MCF 10A (cell line): ENCODE measurements around the gene TFCP2. TPM values are rescaled to one million over a fixed set of nuclear protein-coding genes. Genes with fewer than 3 reads are reported as not detected.

Experiments
- BruUV-seq: library from RNA; stranded (reverse); fragments of 400-500 nt; replicated peaks from 2 replicates; lab custom pipeline; 2021; lab: Mats Ljungman, UMichigan
- CTCF ChIA-PET: fragments of 300-600 bp; sonication (Branson Sonifier 250); formaldehyde crosslinking; extraction: SDS; loops from one replicate; lab custom pipeline; 2021; ENCODE audit warnings: antibody characterized with exemption, inconsistent platforms; lab: Yijun Ruan, JAX
- POLR2A ChIA-PET: fragments of 300-600, 350-650 bp; sonication (Branson Sonifier 250); formaldehyde crosslinking; extraction: SDS; loops from one replicate; lab custom pipeline; 2020; ENCODE audit warnings: antibody characterized with exemption, inconsistent platforms; lab: Yijun Ruan, JAX
- DNase-seq: peaks from one replicate; pipeline ENCODE4 v3.0.0-alpha.2; 2018; ENCODE audit not compliant: unreplicated experiment
- H3K27ac Mint-ChIP-seq: one replicate; pipeline ENCODE4 v1.8.0; 2022; ENCODE audit warnings: mild to moderate bottlenecking, low read depth, mixed read lengths; ENCODE audit not compliant: unreplicated experiment
- H3K27me3 Mint-ChIP-seq: one replicate; pipeline ENCODE4 v1.8.0; 2022; ENCODE audit warnings: mixed read lengths; ENCODE audit not compliant: insufficient read depth, unreplicated experiment
- H3K36me3 Mint-ChIP-seq: one replicate; pipeline ENCODE4 v1.8.0; 2022; ENCODE audit warnings: mild to moderate bottlenecking, moderate library complexity, mixed read lengths; ENCODE audit not compliant: insufficient read depth, unreplicated experiment
- H3K4me1 Mint-ChIP-seq: one replicate; pipeline ENCODE4 v1.8.0; 2022; ENCODE audit warnings: mixed read lengths; ENCODE audit not compliant: insufficient read depth, unreplicated experiment
- H3K4me3 Mint-ChIP-seq: one replicate; pipeline ENCODE4 v1.8.0; 2022; ENCODE audit warnings: mild to moderate bottlenecking, moderate library complexity, mixed read lengths; ENCODE audit not compliant: unreplicated experiment
- H3K9me3 Mint-ChIP-seq: one replicate; pipeline ENCODE4 v1.8.0; 2022; ENCODE audit warnings: mixed read lengths; ENCODE audit not compliant: unreplicated experiment
- intact Hi-C: fragments of 100-400 bp; cut with micrococcal nuclease; formaldehyde crosslinking; loops from 2 replicates; pipeline ENCODE4 v1.14.1; 2022
- total RNA-seq: library from RNA; stranded (reverse); gene quantifications from 2 replicates; pipeline ENCODE4 v1.2.3, GENCODE V29; 2022
- TF ChIP-seq, protein P1 (sequence below): fragments of 200-600 bp; IDR thresholded peaks from one replicate; pipeline ENCODE4 v1.8.0; 2022; ENCODE audit warnings: antibody characterized with exemption, mild to moderate bottlenecking; ENCODE audit not compliant: unreplicated experiment

TFCP2 gene
- total RNA-seq, 1 experiment from 2014 or later: 34.9 TPM

DNA sequence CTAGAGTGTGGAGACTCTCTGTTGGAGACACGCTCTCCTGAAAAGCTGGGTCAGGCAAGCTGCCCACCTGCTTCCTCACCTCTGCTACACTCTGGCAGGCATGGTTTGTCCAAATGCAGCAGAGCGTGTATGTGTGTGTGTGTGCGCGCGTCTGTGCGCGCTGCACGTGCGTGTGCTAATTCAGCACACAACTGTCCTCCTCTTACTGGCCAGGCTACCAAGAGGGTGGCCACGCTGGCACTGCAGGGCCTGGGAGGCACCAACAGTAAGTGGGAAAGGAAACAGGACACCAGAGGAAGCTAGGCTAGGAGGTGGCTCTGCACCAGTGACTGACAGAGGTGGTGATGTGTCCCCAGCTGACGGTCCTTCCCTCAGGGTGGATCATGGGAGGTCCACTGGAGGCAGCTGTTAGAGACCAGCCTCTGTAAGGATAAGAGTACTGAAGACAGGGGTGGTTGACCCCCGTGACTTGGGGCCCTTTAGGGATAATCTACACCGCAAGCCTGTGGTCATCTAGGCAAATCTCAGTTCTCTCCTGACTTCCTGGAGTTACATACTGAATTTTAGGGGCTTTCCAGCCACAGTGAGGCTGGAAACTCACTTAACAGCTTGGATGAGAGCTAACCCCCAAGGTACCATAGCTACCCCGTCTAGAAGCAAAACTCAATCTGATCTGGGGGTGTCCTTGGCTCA is 15.6 kb upstream of the TFCP2 start:
- intact Hi-C loops: no loop called here
- ChIA-PET POLR2A (interaction anchor here (1.4 kb wide), 1 partner anchor 11 kb away, joined by 4 read pairs; no protein-coding TSS in a partner anchor), CTCF (interaction anchor here (0.6 kb wide), 1 partner anchor 81 kb away, joined by 3 read pairs; no protein-coding TSS in a partner anchor)
- Mint-ChIP-seq H3K27me3 (no peaks in the 10 kb centered on the region), H3K27ac (no peak overlapping the region), H3K9me3 (no peaks in the 10 kb centered on the region), H3K36me3 (no peaks in the 10 kb centered on the region), H3K4me3 (no peak overlapping the region), H3K4me1 (peaks cover 5% of the 10 kb centered on the region)
- TF ChIP-seq, protein P1, sequence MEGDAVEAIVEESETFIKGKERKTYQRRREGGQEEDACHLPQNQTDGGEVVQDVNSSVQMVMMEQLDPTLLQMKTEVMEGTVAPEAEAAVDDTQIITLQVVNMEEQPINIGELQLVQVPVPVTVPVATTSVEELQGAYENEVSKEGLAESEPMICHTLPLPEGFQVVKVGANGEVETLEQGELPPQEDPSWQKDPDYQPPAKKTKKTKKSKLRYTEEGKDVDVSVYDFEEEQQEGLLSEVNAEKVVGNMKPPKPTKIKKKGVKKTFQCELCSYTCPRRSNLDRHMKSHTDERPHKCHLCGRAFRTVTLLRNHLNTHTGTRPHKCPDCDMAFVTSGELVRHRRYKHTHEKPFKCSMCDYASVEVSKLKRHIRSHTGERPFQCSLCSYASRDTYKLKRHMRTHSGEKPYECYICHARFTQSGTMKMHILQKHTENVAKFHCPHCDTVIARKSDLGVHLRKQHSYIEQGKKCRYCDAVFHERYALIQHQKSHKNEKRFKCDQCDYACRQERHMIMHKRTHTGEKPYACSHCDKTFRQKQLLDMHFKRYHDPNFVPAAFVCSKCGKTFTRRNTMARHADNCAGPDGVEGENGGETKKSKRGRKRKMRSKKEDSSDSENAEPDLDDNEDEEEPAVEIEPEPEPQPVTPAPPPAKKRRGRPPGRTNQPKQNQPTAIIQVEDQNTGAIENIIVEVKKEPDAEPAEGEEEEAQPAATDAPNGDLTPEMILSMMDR: no peak
- DNase-seq: no peak
- no TSS peak for BruUV-seq

DNA sequence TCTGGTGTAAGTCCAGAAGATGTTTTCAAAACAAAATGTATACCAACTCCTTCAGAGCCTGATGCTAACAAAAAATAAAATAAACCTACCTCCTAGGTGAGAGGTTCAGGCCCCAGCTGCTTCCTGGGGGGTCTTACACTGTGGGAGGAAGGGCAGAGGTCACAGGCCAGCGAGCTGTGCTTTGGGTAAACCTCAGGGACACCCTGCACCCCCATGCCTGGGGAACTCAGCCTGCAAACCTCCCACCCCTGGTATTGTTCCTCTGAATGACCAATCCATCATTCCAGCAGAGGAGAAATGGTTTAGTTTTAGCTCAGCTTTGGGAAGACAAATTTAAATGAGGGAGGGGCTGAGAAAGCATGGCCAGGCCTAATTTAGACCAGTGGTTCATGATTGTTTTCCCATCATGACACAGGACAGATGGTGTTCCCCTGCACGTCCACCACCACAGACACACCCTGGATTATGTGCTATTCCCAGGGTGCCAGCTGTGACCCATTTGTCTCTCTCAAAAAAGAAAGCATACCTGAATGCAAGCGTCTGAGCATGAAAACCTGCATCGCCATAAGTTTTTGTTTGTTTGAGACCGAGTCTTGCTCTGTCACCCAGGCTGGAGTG is 14.5 kb upstream of the TFCP2 start:
- H3K4me1 Mint-ChIP-seq: peaks cover 6% of the 10 kb centered on the region
- intact Hi-C loops: no loop called here
- H3K27ac Mint-ChIP-seq: no peak overlapping the region
- H3K4me3 Mint-ChIP-seq: no peak overlapping the region
- POLR2A ChIA-PET: interaction anchor here (0.6 to 1.4 kb wide), 4 partner anchors 10 to 159 kb away, joined by 3 to 4 read pairs (median 3); no protein-coding TSS in a partner anchor
- TF ChIP-seq, protein P1: no peak
- no peaks in the 10 kb centered on the region for H3K9me3 Mint-ChIP-seq
- no peak for DNase-seq
- BruUV-seq: no TSS peak
- H3K36me3 Mint-ChIP-seq: no peaks in the 10 kb centered on the region
- H3K27me3 Mint-ChIP-seq: no peaks in the 10 kb centered on the region
- CTCF ChIA-PET: no interaction called here

DNA sequence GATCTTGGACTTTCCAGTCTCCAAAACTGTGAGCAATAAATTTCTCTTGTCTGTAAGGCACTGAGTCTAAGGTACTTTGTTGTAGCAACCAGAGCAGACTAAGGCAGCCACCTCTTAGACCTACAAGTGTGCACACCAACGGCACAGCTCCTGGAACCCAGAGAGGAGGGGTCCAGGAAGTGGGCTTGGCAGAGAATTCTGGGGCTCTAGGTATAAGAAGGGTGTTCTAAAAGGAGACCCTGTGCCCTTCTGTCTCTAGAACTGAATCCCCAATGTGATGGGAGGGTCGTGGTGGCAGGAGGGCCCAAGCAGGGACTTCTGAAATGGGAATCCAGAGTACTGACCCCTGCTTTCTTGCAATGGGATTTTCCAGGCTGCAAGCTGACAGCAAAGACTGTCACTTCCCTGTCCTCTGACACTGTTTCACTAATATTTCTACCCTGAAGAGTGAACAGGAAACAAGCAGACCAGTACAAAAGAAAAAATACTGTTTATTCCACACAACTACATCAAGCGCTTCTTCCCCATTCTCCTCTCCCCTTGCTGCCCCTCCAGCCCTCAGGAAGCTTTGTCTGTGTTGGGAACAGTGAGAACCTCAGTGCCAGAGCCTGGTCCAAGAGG is 13.6 kb upstream of the TFCP2 start:
- intact Hi-C loops: no loop called here
- no TSS peak for BruUV-seq
- ChIA-PET CTCF (no interaction called here), POLR2A (interaction anchor here (1.3 kb wide), 1 partner anchor 158 kb away, joined by 3 read pairs; no protein-coding TSS in a partner anchor)
- H3K9me3 Mint-ChIP-seq: no peaks in the 10 kb centered on the region
- peaks cover 6% of the 10 kb centered on the region for H3K4me1 Mint-ChIP-seq
- TF ChIP-seq, protein P1: no peak
- no peaks in the 10 kb centered on the region for H3K36me3 Mint-ChIP-seq
- DNase-seq: no peak
- H3K4me3 Mint-ChIP-seq: no peak overlapping the region
- H3K27ac Mint-ChIP-seq: no peak overlapping the region
- H3K27me3 Mint-ChIP-seq: no peaks in the 10 kb centered on the region
